ENCODE measurements around the gene ZNF69.
"Not testable (repeated sequence)": the region's sequence is repeated elsewhere in the genome, so short reads cannot be mapped to it uniquely, and the experiment has no call there.

DNA sequence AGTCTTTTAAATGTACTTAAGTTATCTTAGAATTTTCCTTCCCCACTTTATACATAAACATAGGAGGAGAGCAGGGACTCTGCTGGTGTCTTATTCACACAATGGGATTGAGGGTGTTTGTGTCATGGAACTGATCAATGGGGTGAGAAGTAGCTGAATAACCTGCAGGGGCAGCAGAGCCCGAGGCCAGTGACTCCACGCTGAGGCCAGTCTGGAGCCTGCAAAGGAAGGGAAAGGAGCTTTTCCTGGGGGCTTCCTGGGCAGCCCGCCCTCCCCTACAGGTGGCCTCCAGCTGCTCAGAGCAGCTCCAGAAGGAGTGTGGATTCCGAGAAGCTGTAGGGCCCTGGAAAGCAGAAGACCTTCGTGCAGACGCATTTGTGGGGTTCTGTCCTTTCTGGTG is 40.0 kb upstream of the ZNF69 start:
- TF ChIP-seq, protein P1, sequence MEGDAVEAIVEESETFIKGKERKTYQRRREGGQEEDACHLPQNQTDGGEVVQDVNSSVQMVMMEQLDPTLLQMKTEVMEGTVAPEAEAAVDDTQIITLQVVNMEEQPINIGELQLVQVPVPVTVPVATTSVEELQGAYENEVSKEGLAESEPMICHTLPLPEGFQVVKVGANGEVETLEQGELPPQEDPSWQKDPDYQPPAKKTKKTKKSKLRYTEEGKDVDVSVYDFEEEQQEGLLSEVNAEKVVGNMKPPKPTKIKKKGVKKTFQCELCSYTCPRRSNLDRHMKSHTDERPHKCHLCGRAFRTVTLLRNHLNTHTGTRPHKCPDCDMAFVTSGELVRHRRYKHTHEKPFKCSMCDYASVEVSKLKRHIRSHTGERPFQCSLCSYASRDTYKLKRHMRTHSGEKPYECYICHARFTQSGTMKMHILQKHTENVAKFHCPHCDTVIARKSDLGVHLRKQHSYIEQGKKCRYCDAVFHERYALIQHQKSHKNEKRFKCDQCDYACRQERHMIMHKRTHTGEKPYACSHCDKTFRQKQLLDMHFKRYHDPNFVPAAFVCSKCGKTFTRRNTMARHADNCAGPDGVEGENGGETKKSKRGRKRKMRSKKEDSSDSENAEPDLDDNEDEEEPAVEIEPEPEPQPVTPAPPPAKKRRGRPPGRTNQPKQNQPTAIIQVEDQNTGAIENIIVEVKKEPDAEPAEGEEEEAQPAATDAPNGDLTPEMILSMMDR (IDR thresholded peaks at IDR 0.05) = not testable (repeated sequence)
- not testable (repeated sequence) for TF ChIP-seq POLR2A (IDR thresholded peaks at IDR 0.05)
